Astrocyte (in vitro differentiated cells and primary cell): ENCODE measurements around the gene FARS2.

ENCODE experiments used
- CTCF ChIP-seq: IDR thresholded peaks from 2 replicates; pipeline ENCODE4 v1.5.1; 2011; ENCODE audit warnings: low read depth, mild to moderate bottlenecking, inconsistent platforms, low read length, moderate library complexity; ENCODE audit not compliant: insufficient read depth
- EZH2 ChIP-seq: IDR thresholded peaks from 2 replicates; pipeline ENCODE4 v1.6.1; 2012; ENCODE audit warnings: mild to moderate bottlenecking, low read length, inconsistent platforms; ENCODE audit not compliant: insufficient read depth

GRCh38 chr6:5427586-5427985 lies 166.3 kb downstream of the FARS2 start:
- TF ChIP-seq CTCF (no peak), EZH2 (no peak)
